Esophagus squamous epithelium (tissue), 4 donors: ENCODE data around the gene UGT1A8.

Experiments
- POLR2A ChIP-seq, 4 donors: fragments of 450-650 bp; IDR thresholded peaks; one replicate each; pipeline ENCODE4 v1.6.1; 2017; ENCODE audit warnings: antibody characterized with exemption in 4 of 4, mild to moderate bottlenecking in 4 of 4, moderate library complexity in 3 of 4
- TF ChIP-seq, protein P1 (sequence below), 6 experiments: fragments of 450-650 bp in 4 of 6; fragments of 200-600 bp in 2 of 6; sonication (generic) in 2 of 6; IDR thresholded peaks; one replicate each; pipeline ENCODE4 v1.5.1; 2016 to 2019; ENCODE audit warnings: antibody characterized with exemption in 6 of 6, mild to moderate bottlenecking in 4 of 6, moderate library complexity in 4 of 6

DNA sequence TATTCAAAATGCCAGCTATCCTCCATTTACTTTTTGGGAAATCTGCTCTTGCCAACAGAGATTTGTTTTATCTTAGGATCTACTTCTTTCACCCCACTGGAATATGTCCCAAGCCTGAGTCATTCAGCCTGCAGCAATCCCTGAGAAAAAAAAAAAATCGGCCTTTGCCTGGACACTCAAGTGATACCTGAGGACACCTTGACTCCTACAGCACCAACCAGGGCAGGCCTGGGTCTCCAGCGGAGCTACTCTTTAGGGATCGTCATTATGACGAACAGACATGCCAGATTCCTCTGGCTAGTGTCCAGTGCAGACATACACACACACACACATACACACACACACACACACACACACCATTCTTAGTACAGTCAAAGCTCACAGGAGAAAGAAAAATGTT is 73.0 kb downstream of the UGT1A8 start:
- TF ChIP-seq, protein P1, sequence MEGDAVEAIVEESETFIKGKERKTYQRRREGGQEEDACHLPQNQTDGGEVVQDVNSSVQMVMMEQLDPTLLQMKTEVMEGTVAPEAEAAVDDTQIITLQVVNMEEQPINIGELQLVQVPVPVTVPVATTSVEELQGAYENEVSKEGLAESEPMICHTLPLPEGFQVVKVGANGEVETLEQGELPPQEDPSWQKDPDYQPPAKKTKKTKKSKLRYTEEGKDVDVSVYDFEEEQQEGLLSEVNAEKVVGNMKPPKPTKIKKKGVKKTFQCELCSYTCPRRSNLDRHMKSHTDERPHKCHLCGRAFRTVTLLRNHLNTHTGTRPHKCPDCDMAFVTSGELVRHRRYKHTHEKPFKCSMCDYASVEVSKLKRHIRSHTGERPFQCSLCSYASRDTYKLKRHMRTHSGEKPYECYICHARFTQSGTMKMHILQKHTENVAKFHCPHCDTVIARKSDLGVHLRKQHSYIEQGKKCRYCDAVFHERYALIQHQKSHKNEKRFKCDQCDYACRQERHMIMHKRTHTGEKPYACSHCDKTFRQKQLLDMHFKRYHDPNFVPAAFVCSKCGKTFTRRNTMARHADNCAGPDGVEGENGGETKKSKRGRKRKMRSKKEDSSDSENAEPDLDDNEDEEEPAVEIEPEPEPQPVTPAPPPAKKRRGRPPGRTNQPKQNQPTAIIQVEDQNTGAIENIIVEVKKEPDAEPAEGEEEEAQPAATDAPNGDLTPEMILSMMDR (IDR thresholded peaks at IDR 0.05) = no peak
- TF ChIP-seq POLR2A (IDR thresholded peaks at IDR 0.05) = no peak
